ENCODE data around the gene TMEM139.

Gene TMEM139

DNA sequence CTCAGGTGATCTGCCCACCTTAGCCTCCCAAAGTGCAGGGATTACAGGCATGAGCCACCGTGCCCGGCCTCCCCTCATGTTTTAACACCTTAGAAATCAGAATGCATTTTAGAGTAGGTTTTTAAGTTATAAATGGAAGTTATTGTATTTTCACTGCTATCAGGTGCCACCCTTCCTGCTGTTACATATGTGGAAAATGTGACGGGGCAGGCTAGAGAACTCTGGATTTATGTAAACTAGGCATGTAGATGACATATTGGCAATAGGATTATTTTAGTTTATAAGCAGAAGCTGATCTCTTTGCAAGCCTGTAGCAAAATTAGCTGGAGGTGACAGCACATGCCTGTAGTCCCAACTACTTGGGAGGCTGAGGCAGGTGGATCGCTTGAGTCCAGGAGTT lies 5.5 kb downstream of the TMEM139 start:
- H3K36me3 ChIP-seq (ENCODE audit: control insufficient read depth in 1 of 2, insufficient read depth in 2 of 2, low read length in 2 of 2): peaks cover 26 to 30% of the 10 kb centered on the region in 2 experiments
- H2AFZ ChIP-seq (ENCODE audit: insufficient read depth, low read length, poor library complexity): no peak overlapping the region
- H3K4me1 ChIP-seq (ENCODE audit: control insufficient read depth in 1 of 2, insufficient read depth in 2 of 2, low read length in 2 of 2): peaks cover 5 to 7% of the 10 kb centered on the region in 2 experiments
- H3K9me3 ChIP-seq (ENCODE audit: insufficient read depth, low read depth, low read length): peaks cover 6% of the 10 kb centered on the region
- H3K14ac ChIP-seq (ENCODE audit: low read length): no peak overlapping the region
- no peak overlapping the region for H4K8ac ChIP-seq (ENCODE audit: low read depth, low read length)
- no peak overlapping the region for H3K18ac ChIP-seq (ENCODE audit: low read length)
- H3K4me2 ChIP-seq (ENCODE audit: low read length): no peak overlapping the region
- no peaks in the 10 kb centered on the region for H3K27me3 ChIP-seq (ENCODE audit: insufficient read depth, low read length)
- no CpG with 5 or more reads among the region's 4 CpGs for WGBS (ENCODE audit: extremely low coverage, insufficient coverage, insufficient read length)
- H3K27ac ChIP-seq (ENCODE audit: low read depth, low read length): no peak overlapping the region
- no peak for DNase-seq
- no peak overlapping the region for H2AK5ac ChIP-seq (ENCODE audit: low read length)
- no peak overlapping the region for H2BK5ac ChIP-seq (ENCODE audit: low read depth, low read length, poor library complexity)
- H3K4ac ChIP-seq (ENCODE audit: low read depth, low read length): peak overlapping the region; percentile 39
- H3K79me2 ChIP-seq (ENCODE audit: control insufficient read depth, insufficient read depth, low read length, poor library complexity): peaks cover 7% of the 10 kb centered on the region
- no peak overlapping the region for H3K23ac ChIP-seq (ENCODE audit: low read length)
- H2BK12ac ChIP-seq (ENCODE audit: low read length): no peak overlapping the region
- H3K9ac ChIP-seq (ENCODE audit: low read length): no peak overlapping the region
- H4K91ac ChIP-seq (ENCODE audit: low read depth, low read length): no peak overlapping the region
- no peak overlapping the region for H3K4me3 ChIP-seq (ENCODE audit: low read depth, low read length)
- peaks cover 11% of the 10 kb centered on the region for H3K79me1 ChIP-seq (ENCODE audit: low read length)
- no peak overlapping the region for H2BK120ac ChIP-seq (ENCODE audit: insufficient read depth, low read length, poor library complexity)
- no peak overlapping the region for H4K12ac ChIP-seq (ENCODE audit: low read depth, low read length)

DNA sequence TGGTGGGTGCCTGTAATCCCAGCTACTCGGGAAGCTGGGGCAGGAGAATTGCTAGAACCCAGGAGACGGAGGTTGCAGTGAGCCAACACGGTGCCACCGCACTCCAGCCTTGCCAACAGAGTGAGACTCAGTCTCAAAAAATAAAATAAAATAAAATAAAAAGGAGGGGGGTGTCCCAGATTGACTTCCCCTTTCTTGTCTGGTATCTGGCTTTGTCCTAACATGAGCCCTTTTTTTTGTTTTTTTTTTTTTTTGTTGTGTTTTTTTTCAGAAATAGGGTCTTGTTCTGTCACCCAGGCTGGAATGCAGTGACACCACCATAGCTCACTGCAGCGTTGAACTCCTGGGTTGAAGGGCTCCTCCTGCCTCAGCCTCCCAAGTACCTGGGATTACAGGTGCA lies 8.1 kb downstream of the TMEM139 start:
- no CpG with 5 or more reads among the region's 5 CpGs for WGBS (ENCODE audit: extremely low coverage, insufficient coverage, insufficient read length)
- Histone ChIP-seq H3K4me1 (ENCODE audit: control insufficient read depth in 1 of 2, insufficient read depth in 2 of 2, low read length in 2 of 2) (peaks cover under 1 to 2% of the 10 kb centered on the region in 2 experiments), H2BK5ac (ENCODE audit: low read depth, low read length, poor library complexity) (no peak overlapping the region), H3K14ac (ENCODE audit: low read length) (no peak overlapping the region), H3K79me2 (ENCODE audit: control insufficient read depth, insufficient read depth, low read length, poor library complexity) (peaks cover 7% of the 10 kb centered on the region), H3K18ac (ENCODE audit: low read length) (no peak overlapping the region), H3K23ac (ENCODE audit: low read length) (no peak overlapping the region), H2AFZ (ENCODE audit: insufficient read depth, low read length, poor library complexity) (no peak overlapping the region), H3K4me2 (ENCODE audit: low read length) (no peak overlapping the region), H2BK120ac (ENCODE audit: insufficient read depth, low read length, poor library complexity) (no peak overlapping the region), H3K79me1 (ENCODE audit: low read length) (peaks cover 8% of the 10 kb centered on the region), H4K12ac (ENCODE audit: low read depth, low read length) (no peak overlapping the region), H2BK12ac (ENCODE audit: low read length) (no peak overlapping the region), H2AK5ac (ENCODE audit: low read length) (no peak overlapping the region), H3K9ac (ENCODE audit: low read length) (no peak overlapping the region), H4K8ac (ENCODE audit: low read depth, low read length) (no peak overlapping the region), H4K91ac (ENCODE audit: low read depth, low read length) (no peak overlapping the region), H3K4me3 (ENCODE audit: low read depth, low read length) (no peak overlapping the region), H3K4ac (ENCODE audit: low read depth, low read length) (no peak overlapping the region), H3K27ac (ENCODE audit: low read depth, low read length) (no peak overlapping the region), H3K36me3 (ENCODE audit: control insufficient read depth in 1 of 2, insufficient read depth in 2 of 2, low read length in 2 of 2) (peaks cover 26 to 36% of the 10 kb centered on the region in 2 experiments), H3K27me3 (ENCODE audit: insufficient read depth, low read length) (no peaks in the 10 kb centered on the region), H3K9me3 (ENCODE audit: insufficient read depth, low read depth, low read length) (no peaks in the 10 kb centered on the region)
- DNase-seq: no peak

DNA sequence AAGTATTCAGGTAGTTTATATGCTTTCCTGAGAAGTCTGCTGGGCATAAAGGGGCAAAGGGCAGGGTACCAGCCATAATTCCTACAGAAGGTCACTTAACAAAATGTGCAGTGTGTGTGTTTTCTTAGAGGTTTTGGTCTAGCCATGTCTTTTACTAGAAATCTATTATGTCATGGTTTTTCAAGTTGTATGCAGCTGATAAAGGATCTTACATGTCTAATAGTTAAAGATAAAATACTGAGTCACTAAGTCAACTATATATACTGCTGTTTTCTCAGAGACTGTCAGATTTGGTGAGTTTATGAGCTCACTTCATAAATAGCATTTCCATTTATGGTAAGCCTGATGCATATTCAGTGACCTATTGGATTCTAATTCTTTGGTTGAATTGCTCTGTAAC lies 11.1 kb downstream of the TMEM139 start:
- no peaks in the 10 kb centered on the region for H3K79me1 ChIP-seq (ENCODE audit: low read length)

DNA sequence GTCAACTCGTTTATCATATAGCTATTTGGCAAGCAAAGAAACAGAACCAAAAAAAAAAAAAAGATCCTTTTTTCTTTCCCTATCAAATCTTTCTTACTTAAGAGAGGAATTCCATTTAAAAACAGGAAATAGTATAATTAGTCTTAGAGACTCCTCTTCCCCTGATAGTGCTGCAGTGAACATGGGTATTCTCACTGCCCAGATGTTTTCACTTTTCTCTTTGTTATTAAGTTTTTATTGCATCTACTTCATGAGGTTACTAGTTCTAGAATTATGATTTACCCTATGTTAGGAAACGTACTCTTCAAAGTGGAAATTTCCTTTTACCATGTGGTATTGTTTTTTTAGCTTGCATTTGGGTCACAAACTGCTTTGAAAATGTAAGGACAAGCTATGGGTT lies 11.9 kb downstream of the TMEM139 start:
- Histone ChIP-seq H3K27me3 (ENCODE audit: insufficient read depth, low read length) (no peaks in the 10 kb centered on the region), H3K79me1 (ENCODE audit: low read length) (no peaks in the 10 kb centered on the region), H2BK5ac (ENCODE audit: low read depth, low read length, poor library complexity) (no peak overlapping the region), H3K14ac (ENCODE audit: low read length) (no peak overlapping the region), H4K8ac (ENCODE audit: low read depth, low read length) (no peak overlapping the region), H3K18ac (ENCODE audit: low read length) (no peak overlapping the region), H2AK5ac (ENCODE audit: low read length) (no peak overlapping the region), H4K12ac (ENCODE audit: low read depth, low read length) (no peak overlapping the region), H3K4ac (ENCODE audit: low read depth, low read length) (no peak overlapping the region), H3K36me3 (ENCODE audit: control insufficient read depth in 1 of 2, insufficient read depth in 2 of 2, low read length in 2 of 2) (peaks cover 38 to 56% of the 10 kb centered on the region in 2 experiments), H2BK12ac (ENCODE audit: low read length) (no peak overlapping the region), H3K9ac (ENCODE audit: low read length) (no peak overlapping the region), H2BK120ac (ENCODE audit: insufficient read depth, low read length, poor library complexity) (no peak overlapping the region), H3K4me3 (ENCODE audit: low read depth, low read length) (no peak overlapping the region), H4K91ac (ENCODE audit: low read depth, low read length) (no peak overlapping the region), H2AFZ (ENCODE audit: insufficient read depth, low read length, poor library complexity) (no peak overlapping the region), H3K27ac (ENCODE audit: low read depth, low read length) (no peak overlapping the region), H3K4me1 (ENCODE audit: control insufficient read depth in 1 of 2, insufficient read depth in 2 of 2, low read length in 2 of 2) (no peaks in the 10 kb centered on the region), H3K79me2 (ENCODE audit: control insufficient read depth, insufficient read depth, low read length, poor library complexity) (no peaks in the 10 kb centered on the region), H3K9me3 (ENCODE audit: insufficient read depth, low read depth, low read length) (no peaks in the 10 kb centered on the region), H3K4me2 (ENCODE audit: low read length) (no peak overlapping the region), H3K23ac (ENCODE audit: low read length) (no peak overlapping the region)
- WGBS (ENCODE audit: extremely low coverage, insufficient coverage, insufficient read length): no CpG with 5 or more reads among the region's 2 CpGs
- DNase-seq: no peak

More for the DNA sequence above, 11.1 kb downstream of the TMEM139 start:
- H3K9ac ChIP-seq (ENCODE audit: low read length): no peak overlapping the region
- H3K27me3 ChIP-seq (ENCODE audit: insufficient read depth, low read length): no peaks in the 10 kb centered on the region
- no peak overlapping the region for H3K14ac ChIP-seq (ENCODE audit: low read length)
- H3K27ac ChIP-seq (ENCODE audit: low read depth, low read length): no peak overlapping the region
- no peak overlapping the region for H2BK5ac ChIP-seq (ENCODE audit: low read depth, low read length, poor library complexity)
- no peak overlapping the region for H3K18ac ChIP-seq (ENCODE audit: low read length)
- H3K4me1 ChIP-seq (ENCODE audit: control insufficient read depth in 1 of 2, insufficient read depth in 2 of 2, low read length in 2 of 2): no peaks in the 10 kb centered on the region
- H3K9me3 ChIP-seq (ENCODE audit: insufficient read depth, low read depth, low read length): no peaks in the 10 kb centered on the region
- H2BK120ac ChIP-seq (ENCODE audit: insufficient read depth, low read length, poor library complexity): no peak overlapping the region
- H4K12ac ChIP-seq (ENCODE audit: low read depth, low read length): no peak overlapping the region
- H3K4me2 ChIP-seq (ENCODE audit: low read length): no peak overlapping the region
- H2AK5ac ChIP-seq (ENCODE audit: low read length): no peak overlapping the region
- no peaks in the 10 kb centered on the region for H3K79me2 ChIP-seq (ENCODE audit: control insufficient read depth, insufficient read depth, low read length, poor library complexity)
- H4K91ac ChIP-seq (ENCODE audit: low read depth, low read length): no peak overlapping the region
- peaks cover 38 to 52% of the 10 kb centered on the region in 2 experiments for H3K36me3 ChIP-seq (ENCODE audit: control insufficient read depth in 1 of 2, insufficient read depth in 2 of 2, low read length in 2 of 2)
- DNase-seq: no peak
- no peak overlapping the region for H4K8ac ChIP-seq (ENCODE audit: low read depth, low read length)
- H3K4ac ChIP-seq (ENCODE audit: low read depth, low read length): no peak overlapping the region
- no peak overlapping the region for H3K4me3 ChIP-seq (ENCODE audit: low read depth, low read length)
- no peak overlapping the region for H2AFZ ChIP-seq (ENCODE audit: insufficient read depth, low read length, poor library complexity)
- H3K23ac ChIP-seq (ENCODE audit: low read length): no peak overlapping the region
- no peak overlapping the region for H2BK12ac ChIP-seq (ENCODE audit: low read length)
